Trophoblast cell (in vitro differentiated cells and primary cell): ENCODE results near the gene ATP6AP2.
A peak's percentile ranks its signal among the peaks of the same experiment; 100 is the strongest.

ENCODE experiments used
- DNase-seq, 2 donors: peaks; one replicate each; pipeline ENCODE4 v3.0.0-alpha.2; 2016
- H2AFZ ChIP-seq: 2 replicates; pipeline ENCODE4 v1.6.1; 2013; ENCODE audit warnings: low read length, moderate library complexity, mild to moderate bottlenecking; ENCODE audit not compliant: insufficient read depth, poor library complexity
- H2AK5ac ChIP-seq: 2 replicates; pipeline ENCODE4 v1.6.1; 2013; ENCODE audit warnings: mild to moderate bottlenecking, low read length
- H2BK120ac ChIP-seq: 2 replicates; pipeline ENCODE4 v1.6.1; 2013; ENCODE audit warnings: low read length, mild to moderate bottlenecking, moderate library complexity; ENCODE audit not compliant: insufficient read depth, poor library complexity
- H2BK12ac ChIP-seq: 2 replicates; pipeline ENCODE4 v1.6.1; 2013; ENCODE audit warnings: mild to moderate bottlenecking, low read length, moderate library complexity
- H2BK5ac ChIP-seq: 2 replicates; pipeline ENCODE4 v1.6.1; 2013; ENCODE audit warnings: low read length, low read depth, moderate library complexity, mild to moderate bottlenecking; ENCODE audit not compliant: poor library complexity
- H3K14ac ChIP-seq: 2 replicates; pipeline ENCODE4 v1.6.1; 2013; ENCODE audit warnings: mild to moderate bottlenecking, low read length
- H3K18ac ChIP-seq: 2 replicates; pipeline ENCODE4 v1.6.1; 2013; ENCODE audit warnings: mild to moderate bottlenecking, low read length
- H3K23ac ChIP-seq: 2 replicates; pipeline ENCODE4 v1.6.1; 2013; ENCODE audit warnings: low read length
- H3K27ac ChIP-seq: 2 replicates; pipeline ENCODE4 v1.5.1; 2013; ENCODE audit warnings: low read depth, mild to moderate bottlenecking, inconsistent platforms, low read length, moderate library complexity
- H3K27me3 ChIP-seq: 2 replicates; pipeline ENCODE4 v1.6.1; 2013; ENCODE audit warnings: inconsistent platforms, mild to moderate bottlenecking, low read length, moderate library complexity; ENCODE audit not compliant: insufficient read depth
- H3K36me3 ChIP-seq, 2 experiments: 1 replicate in 1 of 2; 2 replicates in 1 of 2; pipeline ENCODE4 v1.6.1; 2013; ENCODE audit warnings: low read length in 2 of 2, mild to moderate bottlenecking in 2 of 2, moderate library complexity in 1 of 2; ENCODE audit not compliant: insufficient read depth in 2 of 2, control insufficient read depth in 1 of 2
- H3K4ac ChIP-seq: 2 replicates; pipeline ENCODE4 v1.6.1; 2013; ENCODE audit warnings: low read depth, mild to moderate bottlenecking, low read length, moderate library complexity
- H3K4me1 ChIP-seq, 2 experiments: 1 replicate in 1 of 2; 2 replicates in 1 of 2; pipeline ENCODE4 v1.6.1; 2013; ENCODE audit warnings: low read length in 2 of 2, mild to moderate bottlenecking in 2 of 2, moderate library complexity in 1 of 2; ENCODE audit not compliant: insufficient read depth in 2 of 2, control insufficient read depth in 1 of 2
- H3K4me2 ChIP-seq: 2 replicates; pipeline ENCODE4 v1.6.1; 2013; ENCODE audit warnings: inconsistent platforms, mild to moderate bottlenecking, low read length, moderate library complexity
- H3K4me3 ChIP-seq: 2 replicates; pipeline ENCODE4 v1.5.1; 2013; ENCODE audit warnings: mild to moderate bottlenecking, low read depth, low read length, inconsistent platforms
- H3K79me1 ChIP-seq: one replicate; pipeline ENCODE4 v1.6.1; 2013; ENCODE audit warnings: low read length
- H3K79me2 ChIP-seq: 2 replicates; pipeline ENCODE4 v1.6.1; 2013; ENCODE audit warnings: low read length, mild to moderate bottlenecking; ENCODE audit not compliant: control insufficient read depth, insufficient read depth, poor library complexity
- H3K9ac ChIP-seq: 2 replicates; pipeline ENCODE4 v1.6.1; 2013; ENCODE audit warnings: mild to moderate bottlenecking, low read length
- H3K9me3 ChIP-seq: 2 replicates; pipeline ENCODE4 v1.6.1; 2013; ENCODE audit warnings: low read depth, mild to moderate bottlenecking, control low read depth, inconsistent platforms, low read length; ENCODE audit not compliant: insufficient read depth
- H4K12ac ChIP-seq: 2 replicates; pipeline ENCODE4 v1.6.1; 2013; ENCODE audit warnings: low read depth, mild to moderate bottlenecking, low read length, moderate library complexity
- H4K8ac ChIP-seq: 2 replicates; pipeline ENCODE4 v1.6.1; 2013; ENCODE audit warnings: low read depth, mild to moderate bottlenecking, low read length, moderate library complexity
- H4K91ac ChIP-seq: one replicate; pipeline ENCODE4 v1.6.1; 2013; ENCODE audit warnings: low read depth, mild to moderate bottlenecking, low read length, moderate library complexity
- WGBS: extraction: QIAGEN DNeasy Blood & Tissue Kit; methylation state at CpG from one replicate; pipeline ENCODE4 v1.1.7; 2013; ENCODE audit warnings: missing lambda C conversion rate; ENCODE audit not compliant: insufficient read length, insufficient coverage; ENCODE audit errors: extremely low coverage; 5-methylcytosine and 5-hydroxymethylcytosine counted together

The ATP6AP2 gene

DNA sequence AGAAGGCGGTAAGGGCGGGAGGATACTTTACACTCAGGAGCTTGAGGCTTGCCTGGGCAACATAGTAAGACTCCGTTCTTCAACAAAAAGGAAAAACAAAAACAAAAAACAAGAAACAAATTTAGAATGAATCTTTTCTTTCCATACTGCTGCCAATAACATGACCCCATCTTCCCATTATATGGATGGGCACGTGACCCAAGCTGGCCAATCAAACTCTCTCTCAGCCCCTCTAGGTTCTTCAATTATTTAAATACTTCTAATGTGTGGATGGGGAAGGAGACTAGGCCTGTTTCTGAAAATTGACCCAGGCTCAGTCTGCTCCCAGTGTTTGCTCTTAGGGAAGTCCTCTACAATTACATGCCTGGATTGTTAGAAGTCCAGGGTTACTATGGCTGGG lies 22.2 kb upstream of the ATP6AP2 start:
- WGBS = no CpG with 5 or more reads among the region's 4 CpGs

DNA sequence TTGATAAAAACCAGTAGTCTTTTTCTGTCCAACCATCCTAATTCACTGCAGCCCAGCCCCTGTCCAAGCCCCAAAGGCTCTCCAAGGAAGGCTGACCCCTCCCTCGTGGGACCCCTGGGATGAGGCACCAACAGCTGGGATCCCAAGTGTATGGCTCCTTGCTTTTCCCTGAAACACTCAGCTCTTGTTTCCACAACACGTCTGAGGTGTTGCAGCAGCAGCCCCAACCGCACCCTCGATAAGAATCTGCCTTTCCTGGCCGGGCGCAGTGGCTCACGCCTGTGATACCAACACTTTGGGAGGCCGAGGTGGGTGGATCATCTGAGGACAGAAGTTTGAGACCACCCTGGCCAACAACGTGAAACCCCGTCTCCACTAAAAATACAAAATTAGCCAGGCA lies 17.0 kb upstream of the ATP6AP2 start:
- no peak overlapping the region for H4K12ac ChIP-seq

More for the DNA sequence above, 22.2 kb upstream of the ATP6AP2 start:
- Histone ChIP-seq H2AK5ac (no peak overlapping the region), H3K79me2 (no peaks in the 10 kb centered on the region), H4K12ac (no peak overlapping the region), H3K4me1 (no peaks in the 10 kb centered on the region), H3K9me3 (no peaks in the 10 kb centered on the region), H4K8ac (no peak overlapping the region), H3K36me3 (no peaks in the 10 kb centered on the region), H3K18ac (no peak overlapping the region), H3K9ac (no peak overlapping the region), H3K4ac (no peak overlapping the region), H4K91ac (no peak overlapping the region), H3K27me3 (no peaks in the 10 kb centered on the region), H3K4me3 (no peak overlapping the region), H3K4me2 (no peak overlapping the region), H3K23ac (no peak overlapping the region), H3K27ac (no peak overlapping the region), H2BK120ac (no peak overlapping the region), H2AFZ (no peak overlapping the region), H3K79me1 (no peaks in the 10 kb centered on the region), H2BK5ac (no peak overlapping the region), H2BK12ac (no peak overlapping the region), H3K14ac (no peak overlapping the region)
- DNase-seq = no peak

DNA sequence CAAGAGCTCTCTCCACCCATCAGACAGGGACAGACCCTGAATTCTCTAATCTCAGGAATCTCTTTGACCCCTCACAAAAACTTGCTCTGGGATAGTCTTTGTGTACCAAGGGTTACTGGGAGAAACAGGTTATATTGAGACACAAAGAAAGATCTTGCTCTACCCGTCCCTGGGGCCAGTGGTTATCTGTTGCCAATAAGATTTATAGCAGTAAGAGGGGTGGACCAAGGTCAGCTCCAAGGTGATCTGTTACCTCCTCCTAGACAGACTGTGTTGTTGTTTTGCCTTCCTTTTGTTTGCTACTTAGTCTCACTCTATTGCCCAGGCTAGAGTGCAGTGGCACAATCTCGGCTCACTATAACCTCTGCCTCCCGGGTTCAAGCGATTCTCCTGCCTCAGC lies 16.3 kb upstream of the ATP6AP2 start:
- H3K79me2 ChIP-seq = no peaks in the 10 kb centered on the region
- no peak overlapping the region for H3K4ac ChIP-seq
- H3K18ac ChIP-seq = no peak overlapping the region
- no peak overlapping the region for H3K23ac ChIP-seq
- H2BK120ac ChIP-seq = no peak overlapping the region
- no peaks in the 10 kb centered on the region for H3K27me3 ChIP-seq
- H3K36me3 ChIP-seq = no peaks in the 10 kb centered on the region
- no peak overlapping the region for H3K9ac ChIP-seq
- no peak overlapping the region for H2BK12ac ChIP-seq
- WGBS = no CpG with 5 or more reads among the region's 4 CpGs
- no peaks in the 10 kb centered on the region for H3K9me3 ChIP-seq
- DNase-seq = no peak
- no peak overlapping the region for H4K91ac ChIP-seq
- no peak overlapping the region for H2AFZ ChIP-seq
- no peak overlapping the region for H3K4me3 ChIP-seq
- H4K8ac ChIP-seq = no peak overlapping the region
- no peak overlapping the region for H3K4me2 ChIP-seq
- no peak overlapping the region for H3K27ac ChIP-seq
- H4K12ac ChIP-seq = no peak overlapping the region
- no peaks in the 10 kb centered on the region for H3K79me1 ChIP-seq
- no peaks in the 10 kb centered on the region for H3K4me1 ChIP-seq
- H2BK5ac ChIP-seq = no peak overlapping the region
- no peak overlapping the region for H3K14ac ChIP-seq
- no peak overlapping the region for H2AK5ac ChIP-seq

More for the DNA sequence above, 17.0 kb upstream of the ATP6AP2 start:
- H3K27ac ChIP-seq = no peak overlapping the region
- no peaks in the 10 kb centered on the region for H3K9me3 ChIP-seq
- no peaks in the 10 kb centered on the region for H3K79me1 ChIP-seq
- H2BK5ac ChIP-seq = no peak overlapping the region
- no peaks in the 10 kb centered on the region for H3K4me1 ChIP-seq
- H3K79me2 ChIP-seq = no peaks in the 10 kb centered on the region
- H3K4me2 ChIP-seq = no peak overlapping the region
- no peak overlapping the region for H4K91ac ChIP-seq
- no peak overlapping the region for H3K4me3 ChIP-seq
- H3K23ac ChIP-seq = no peak overlapping the region
- no peak overlapping the region for H2AK5ac ChIP-seq
- H3K4ac ChIP-seq = no peak overlapping the region
- no peak for DNase-seq
- H4K8ac ChIP-seq = no peak overlapping the region
- H2BK12ac ChIP-seq = no peak overlapping the region
- H3K14ac ChIP-seq = no peak overlapping the region
- H2AFZ ChIP-seq = no peak overlapping the region
- H3K18ac ChIP-seq = no peak overlapping the region
- H2BK120ac ChIP-seq = no peak overlapping the region
- no peak overlapping the region for H3K9ac ChIP-seq
- H3K36me3 ChIP-seq = no peaks in the 10 kb centered on the region
- no peaks in the 10 kb centered on the region for H3K27me3 ChIP-seq
- no CpG with 5 or more reads among the region's 10 CpGs for WGBS

DNA sequence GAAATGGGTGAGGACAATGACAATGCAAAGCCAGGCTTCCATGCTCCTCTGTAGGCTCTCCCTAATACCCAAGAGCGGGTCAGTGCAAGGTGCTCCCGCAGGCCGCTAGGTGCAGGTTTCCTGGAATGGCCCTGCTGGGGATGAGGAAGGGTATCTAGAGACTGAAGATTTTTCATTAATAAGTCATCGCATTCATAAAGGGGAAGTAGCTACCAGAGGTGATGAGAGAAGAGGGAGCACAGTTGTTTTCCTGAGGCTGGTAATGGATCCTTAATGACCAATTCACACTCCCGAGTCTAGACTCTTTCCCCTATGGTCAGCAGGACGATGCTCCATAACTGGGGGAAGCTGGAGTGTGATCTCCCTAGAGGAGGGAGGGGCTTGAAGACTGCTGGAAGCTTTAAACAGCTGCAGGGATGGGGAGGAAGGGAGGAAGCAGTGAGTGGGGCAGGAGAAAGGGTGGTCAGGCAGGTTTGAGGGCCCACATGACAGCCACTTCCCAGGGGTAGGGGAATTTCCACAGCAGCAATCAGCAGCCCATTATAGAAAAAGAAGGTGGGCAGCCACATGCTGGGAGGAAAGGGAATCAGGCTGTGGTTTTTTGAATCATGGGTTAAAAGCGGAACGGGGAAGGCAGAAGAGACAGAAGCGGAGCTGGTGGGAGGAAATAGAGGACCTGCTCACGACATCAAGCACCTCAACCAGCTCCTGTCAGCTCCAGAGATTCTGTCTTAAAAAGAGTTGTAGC lies 10.2 kb upstream of the ATP6AP2 start:
- H3K23ac ChIP-seq = no peak overlapping the region
- no peak overlapping the region for H2BK120ac ChIP-seq
- no peak overlapping the region for H3K14ac ChIP-seq
- H4K91ac ChIP-seq = no peak overlapping the region
- H4K12ac ChIP-seq = no peak overlapping the region
- H3K4ac ChIP-seq = no peak overlapping the region
- H3K79me2 ChIP-seq = no peaks in the 10 kb centered on the region
- no peak overlapping the region for H2BK12ac ChIP-seq
- H3K79me1 ChIP-seq = no peaks in the 10 kb centered on the region
- no peak overlapping the region for H2AK5ac ChIP-seq
- no peaks in the 10 kb centered on the region for H3K4me1 ChIP-seq
- WGBS = no CpG with 5 or more reads among the region's 10 CpGs
- no peak overlapping the region for H3K4me3 ChIP-seq
- H2BK5ac ChIP-seq = no peak overlapping the region
- no peak overlapping the region for H3K27ac ChIP-seq
- H3K27me3 ChIP-seq = no peaks in the 10 kb centered on the region
- H3K36me3 ChIP-seq = no peaks in the 10 kb centered on the region
- no peak overlapping the region for H3K9ac ChIP-seq
- no peaks in the 10 kb centered on the region for H3K9me3 ChIP-seq
- H3K4me2 ChIP-seq = no peak overlapping the region
- H3K18ac ChIP-seq = no peak overlapping the region
- no peak overlapping the region for H4K8ac ChIP-seq
- no peak overlapping the region for H2AFZ ChIP-seq
- DNase-seq = peak in 1 of 2 donors; percentile 10
